HepG2 (cell line): ENCODE measurements around the gene NPDC1. TPM values are rescaled to one million over a fixed set of nuclear protein-coding genes. Genes with fewer than 3 reads are reported as not detected.

Experiments
- CTCF ChIP-seq: sonication (generic); formaldehyde crosslinking; IDR thresholded peaks from 2 replicates; pipeline ENCODE4 v1.5.0; 2020; ENCODE audit warnings: mild to moderate bottlenecking, missing genetic modification reagents, moderate library complexity
- ERF ChIP-seq: IDR thresholded peaks from 2 replicates; pipeline ENCODE4 v1.6.1; 2018; ENCODE audit warnings: missing biosample characterization, missing genetic modification reagents
- FOXP1 ChIP-seq, 2 experiments: fragments of 450-650 bp in 1 of 2; IDR thresholded peaks; 2 replicates each; pipeline ENCODE4 v1.6.1; 2017 to 2018; ENCODE audit warnings: antibody characterized with exemption in 1 of 2
- HIC2 ChIP-seq: sonication (generic); formaldehyde crosslinking; IDR thresholded peaks from 2 replicates; pipeline ENCODE4 v1.9.0; 2022; ENCODE audit warnings: low read depth, missing genetic modification reagents
- HMG20B ChIP-seq: conservative IDR thresholded peaks from 2 replicates; pipeline ENCODE4 v1.6.1; 2016; ENCODE audit warnings: missing genetic modification reagents, missing compliant biosample characterization
- HMGXB4 ChIP-seq, 2 experiments: sonication (generic) in 1 of 2; formaldehyde crosslinking in 1 of 2; IDR thresholded peaks; 2 replicates each; pipeline versions ENCODE4 v1.4.0 to v1.6.1; 2018 to 2020; ENCODE audit warnings: missing genetic modification reagents in 2 of 2, borderline replicate concordance in 1 of 2, low read depth in 1 of 2, mild to moderate bottlenecking in 1 of 2, missing biosample characterization in 1 of 2
- NCOA2 ChIP-seq: sonication (generic); formaldehyde crosslinking; IDR thresholded peaks from 2 replicates; pipeline ENCODE4 v1.8.0; 2022; ENCODE audit warnings: inconsistent platforms
- PLRG1 ChIP-seq: fragments of 450-650 bp; conservative IDR thresholded peaks from 2 replicates; pipeline ENCODE4 v1.6.1; 2016
- RERE ChIP-seq: IDR thresholded peaks from 2 replicates; pipeline ENCODE4 v1.6.1; 2016; ENCODE audit warnings: low read depth, missing genetic modification reagents, missing compliant biosample characterization
- RFX5 ChIP-seq: IDR thresholded peaks from 2 replicates; pipeline ENCODE4 v1.6.1; 2011; ENCODE audit warnings: low read depth, low read length, improper control_type of control experiment
- RFXANK ChIP-seq: IDR thresholded peaks from 2 replicates; pipeline ENCODE4 v1.6.1; 2016
- ZBTB2 ChIP-seq: sonication (generic); formaldehyde crosslinking; IDR thresholded peaks from 2 replicates; pipeline ENCODE4 v1.8.0; 2022; ENCODE audit warnings: low read depth, missing genetic modification reagents
- ZNF136 ChIP-seq: sonication (generic); formaldehyde crosslinking; IDR thresholded peaks from 2 replicates; pipeline ENCODE4 v1.8.1; 2022; ENCODE audit warnings: low read depth, mild to moderate bottlenecking, moderate library complexity, missing genetic modification reagents
- polyA plus RNA-seq, 8 experiments: library from polyadenylated mRNA; depleted of rRNA in 3 of 8; stranded (reverse) in 7 of 8; unstranded in 1 of 8; fragments of >200 nt; fragmentation: Illumina TruSeq in 4 of 8; extraction: Trizol in 4 of 8; gene quantifications; 2 replicates each; pipeline versions ENCODE4 v1.2.1 to v1.2.3, GENCODE V29; 2011 to 2016; ENCODE audit warnings: low read depth in 4 of 8, missing spikeins in 1 of 8, mixed read lengths in 1 of 8; ENCODE audit not compliant: insufficient read depth in 1 of 8
- total RNA-seq, 5 experiments: library from RNA; depleted of rRNA; stranded (reverse); fragments of >200 nt; fragmentation: Illumina TruSeq; extraction: Trizol; gene quantifications; 2 replicates each; pipeline ENCODE4 v1.2.3, GENCODE V29; 2016; ENCODE audit warnings: low read depth in 1 of 5

The NPDC1 gene
- total and polyA plus RNA-seq, 2 of the 13 experiments (the other 11 are each of a cell fraction or from before 2014, with no cell fraction given), result 0.84 to 5.4 TPM

DNA sequence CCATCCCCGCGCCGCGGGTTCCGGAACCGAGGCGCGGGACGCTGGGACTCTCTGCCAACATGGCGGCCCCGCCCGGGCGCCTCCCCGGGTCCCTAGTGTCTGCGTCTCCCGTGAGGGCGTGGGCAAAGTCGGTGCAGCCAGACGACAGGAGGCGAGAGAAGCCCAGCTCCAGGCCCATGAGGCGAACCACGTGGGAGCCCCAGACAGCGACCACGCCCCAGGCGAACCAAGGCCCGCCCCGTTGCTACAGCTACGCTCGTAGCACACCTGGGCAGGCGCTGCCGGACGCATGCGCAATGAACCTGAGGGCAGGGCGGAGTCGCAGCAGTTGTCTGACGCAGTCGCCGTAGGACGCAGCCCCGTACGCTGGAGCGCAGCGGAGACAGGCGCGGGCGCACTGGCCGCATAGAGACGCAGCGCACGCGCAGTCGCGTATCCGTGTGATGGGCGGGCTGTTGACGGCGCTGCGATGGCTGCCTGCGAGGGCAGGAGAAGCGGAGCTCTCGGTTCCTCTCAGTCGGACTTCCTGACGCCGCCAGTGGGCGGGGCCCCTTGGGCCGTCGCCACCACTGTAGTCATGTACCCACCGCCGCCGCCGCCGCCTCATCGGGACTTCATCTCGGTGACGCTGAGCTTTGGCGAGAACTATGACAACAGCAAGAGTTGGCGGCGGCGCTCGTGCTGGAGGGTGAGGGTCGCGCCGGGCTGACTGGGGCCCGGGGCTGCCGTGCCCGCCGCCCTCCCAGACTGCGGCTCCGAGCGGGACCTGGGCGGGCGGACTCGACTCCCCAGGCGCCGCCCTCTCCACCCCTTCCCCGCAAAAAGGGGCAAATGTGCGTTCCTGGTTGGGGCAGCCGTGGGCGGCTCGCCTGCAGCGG, 40.8 kb upstream of the NPDC1 start, which contains the start of gene MAN1B1 (continued):
- TF ChIP-seq RERE (CRISPR knock-in tag) (peak; percentile 10; the same call in 1 of the 2 replicates), NCOA2 (CRISPR knock-in tag) (0 out of 2 replicates have a peak, but pooled peaks have one; percentile 5), HMG20B (CRISPR knock-in tag) (no peak), CTCF (CRISPR knock-in tag) (peak; percentile 45), ERF (CRISPR knock-in tag) (peak; percentile 89), HIC2 (CRISPR knock-in tag) (peak; percentile 39; the same call in 1 of the 2 replicates), RFX5 (peak; percentile 42; the same call in 1 of the 2 replicates), ZBTB2 (CRISPR knock-in tag) (peak; percentile 57), ZNF136 (CRISPR knock-in tag) (0 out of 2 replicates have a peak, but pooled peaks have one; percentile 68), FOXP1 (IDR thresholded peaks at IDR 0.05) (no peak), FOXP1 (CRISPR knock-in tag; IDR thresholded peaks at IDR 0.05) (peak; percentile 38), RFXANK (0 out of 2 replicates have a peak, but pooled peaks have one; percentile 41), HMGXB4 (CRISPR knock-in tag; IDR thresholded peaks at IDR 0.05; ENCODE audit: borderline replicate concordance in 1 of 2, low read depth in 1 of 2) (peak; percentile 28 to 65; a peak in 3 of 4 replicates), PLRG1 (no peak)
